ENCODE measurements around the gene MICAL2. TPM values are rescaled to one million over a fixed set of nuclear protein-coding genes. Genes with fewer than 3 reads are reported as not detected.

Gene MICAL2
- total RNA-seq, 4 donors from 2014 or later: 24.7 to 53.7 (median 37.0) TPM

GRCh38 chr11:12110714-12111548 is 541 bp downstream of the MICAL2 start:
- intact Hi-C loops (cut with DNase I; ENCODE audit: low total_unique reads) (loop anchor here (2.0 to 5.0 kb wide), 3 partner anchors 44 to 268 kb away; no protein-coding TSS in a partner anchor), in situ Hi-C loops (cut with MboI; ENCODE audit: low sequenced_read_pairs in 4 of 4) (no loop called here)
- DNase-seq (no peak), ATAC-seq (peak; percentile 68 to 73)
- Histone ChIP-seq H3K4me1 (peaks cover 10 to 19% of the 10 kb centered on the region in 2 donors), H3K36me3 (no peaks in the 10 kb centered on the region), H3K9me3 (no peaks in the 10 kb centered on the region), H3K27me3 (no peaks in the 10 kb centered on the region), H3K27ac (peak overlapping the region; percentile 70 to 82 (median 80)), H3K4me3 (peak overlapping the region; percentile 65 to 92 (median 77))
- TF ChIP-seq, protein P1, sequence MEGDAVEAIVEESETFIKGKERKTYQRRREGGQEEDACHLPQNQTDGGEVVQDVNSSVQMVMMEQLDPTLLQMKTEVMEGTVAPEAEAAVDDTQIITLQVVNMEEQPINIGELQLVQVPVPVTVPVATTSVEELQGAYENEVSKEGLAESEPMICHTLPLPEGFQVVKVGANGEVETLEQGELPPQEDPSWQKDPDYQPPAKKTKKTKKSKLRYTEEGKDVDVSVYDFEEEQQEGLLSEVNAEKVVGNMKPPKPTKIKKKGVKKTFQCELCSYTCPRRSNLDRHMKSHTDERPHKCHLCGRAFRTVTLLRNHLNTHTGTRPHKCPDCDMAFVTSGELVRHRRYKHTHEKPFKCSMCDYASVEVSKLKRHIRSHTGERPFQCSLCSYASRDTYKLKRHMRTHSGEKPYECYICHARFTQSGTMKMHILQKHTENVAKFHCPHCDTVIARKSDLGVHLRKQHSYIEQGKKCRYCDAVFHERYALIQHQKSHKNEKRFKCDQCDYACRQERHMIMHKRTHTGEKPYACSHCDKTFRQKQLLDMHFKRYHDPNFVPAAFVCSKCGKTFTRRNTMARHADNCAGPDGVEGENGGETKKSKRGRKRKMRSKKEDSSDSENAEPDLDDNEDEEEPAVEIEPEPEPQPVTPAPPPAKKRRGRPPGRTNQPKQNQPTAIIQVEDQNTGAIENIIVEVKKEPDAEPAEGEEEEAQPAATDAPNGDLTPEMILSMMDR (IDR thresholded peaks at IDR 0.05 in 4 of 5, conservative IDR thresholded peaks at IDR 0.05 in 1 of 5): no peak
- peak; percentile 17 to 23 for TF ChIP-seq POLR2A (IDR thresholded peaks at IDR 0.05)

GRCh38 chr11:12111549-12112520 is 1.4 kb downstream of the MICAL2 start:
- Histone ChIP-seq H3K36me3 (no peaks in the 10 kb centered on the region), H3K4me1 (peaks cover 10 to 19% of the 10 kb centered on the region in 2 donors), H3K27ac (peak overlapping the region; percentile 70 to 82 (median 80)), H3K27me3 (no peaks in the 10 kb centered on the region), H3K9me3 (no peaks in the 10 kb centered on the region), H3K4me3 (peak overlapping the region; percentile 65 to 92 (median 77))
- TF ChIP-seq, protein P1 (IDR thresholded peaks at IDR 0.05 in 4 of 5, conservative IDR thresholded peaks at IDR 0.05 in 1 of 5): no peak
- no peak for TF ChIP-seq POLR2A (IDR thresholded peaks at IDR 0.05)
- ATAC-seq (no peak), DNase-seq (no peak)
- in situ Hi-C loops (cut with MboI; ENCODE audit: low sequenced_read_pairs in 4 of 4): no loop called here
- intact Hi-C loops (cut with DNase I; ENCODE audit: low total_unique reads): loop anchor here (2.0 to 5.0 kb wide), 3 partner anchors 45 to 269 kb away; no protein-coding TSS in a partner anchor

- no peaks in the 10 kb centered on the region for H3K27me3 ChIP-seq
- no peak overlapping the region for H3K4me3 ChIP-seq
- intact Hi-C loops (cut with DNase I; ENCODE audit: low total_unique reads): loop anchor here (5.0 kb wide), 2 partner anchors 45 kb away; no protein-coding TSS in a partner anchor
- in situ Hi-C loops (cut with MboI; ENCODE audit: low sequenced_read_pairs in 4 of 4): no loop called here
- H3K36me3 ChIP-seq: no peaks in the 10 kb centered on the region
- no peak for TF ChIP-seq POLR2A (IDR thresholded peaks at IDR 0.05)
- TF ChIP-seq, protein P1 (IDR thresholded peaks at IDR 0.05 in 4 of 5, conservative IDR thresholded peaks at IDR 0.05 in 1 of 5): no peak
- no peak for ATAC-seq
- H3K27ac ChIP-seq: peak overlapping the region in 2 of 4 donors; percentile 16 to 33
- no peaks in the 10 kb centered on the region for H3K9me3 ChIP-seq
- peaks cover 10 to 19% of the 10 kb centered on the region in 2 donors for H3K4me1 ChIP-seq
- DNase-seq: no peak
Measured at GRCh38 chr11:12112750-12113149, 2.4 kb downstream of the MICAL2 start.

DNA sequence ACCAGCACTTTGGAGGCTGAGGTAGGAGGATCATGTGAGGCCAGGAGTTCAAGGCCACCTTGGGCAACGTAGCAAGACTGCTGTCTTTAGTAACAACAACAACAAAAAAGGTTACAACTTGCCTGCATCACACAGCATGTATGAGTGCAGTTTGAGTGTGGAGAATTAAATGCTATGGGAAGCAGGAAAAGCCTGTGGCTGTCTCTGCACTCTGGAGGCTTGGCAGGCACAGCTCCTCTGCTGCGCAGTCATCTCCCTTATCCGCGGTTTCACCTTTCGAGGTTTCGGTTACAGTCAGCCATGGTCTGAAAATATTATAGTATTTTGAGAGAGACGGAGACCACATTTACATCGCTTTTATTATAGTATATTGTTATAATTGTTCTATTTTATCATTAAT is 2.9 kb downstream of the MICAL2 start:
- Histone ChIP-seq H3K36me3 (no peaks in the 10 kb centered on the region), H3K9me3 (no peaks in the 10 kb centered on the region), H3K4me1 (peaks cover 10 to 21% of the 10 kb centered on the region in 2 donors), H3K4me3 (no peak overlapping the region), H3K27ac (peak overlapping the region in 2 of 4 donors; percentile 16 to 33), H3K27me3 (no peaks in the 10 kb centered on the region)
- TF ChIP-seq, protein P1 (IDR thresholded peaks at IDR 0.05 in 4 of 5, conservative IDR thresholded peaks at IDR 0.05 in 1 of 5): no peak
- ATAC-seq (no peak), DNase-seq (no peak)
- in situ Hi-C loops (cut with MboI; ENCODE audit: low sequenced_read_pairs in 4 of 4) (no loop called here), intact Hi-C loops (cut with DNase I; ENCODE audit: low total_unique reads) (loop anchor here (5.0 kb wide), 2 partner anchors 44 to 46 kb away; no protein-coding TSS in a partner anchor)

Measured in gastrocnemius medialis (tissue), 4 donors.